H1 (cell line): ENCODE results near the gene PHF13. TPM values are rescaled to one million over a fixed set of nuclear protein-coding genes. Genes with fewer than 3 reads are reported as not detected.

Source experiments
- CTCF ChIA-PET: fragments of 300-600 bp; sonication (Branson Sonifier 250); formaldehyde crosslinking; loops from one replicate; lab custom pipeline; 2021; ENCODE audit not compliant: partially characterized antibody; lab: Charles Lee
- POLR2A ChIA-PET: fragments of 300-600 bp; sonication (Branson Sonifier 250); formaldehyde crosslinking; loops from one replicate; lab custom pipeline; 2021; ENCODE audit warnings: inconsistent platforms; ENCODE audit not compliant: partially characterized antibody; lab: Charles Lee
- DNase-seq, 2 experiments: peaks; one replicate each; pipeline versions ENCODE4 v3.0.0 to v3.0.0-alpha.2; 2010 to 2022; ENCODE audit warnings: low spot score in 2 of 2, low read depth in 1 of 2, mixed read lengths in 1 of 2
- FAIRE-seq: peaks from 2 replicates; lab custom pipeline; 2011; peaks lifted over from hg19 to GRCh38; lab: Jason Lieb, UNC
- H2AFZ ChIP-seq: 2 replicates; pipeline ENCODE4 v1.8.1; 2012; ENCODE audit warnings: low read length, inconsistent platforms
- H2AK5ac ChIP-seq: 2 replicates; pipeline ENCODE4 v1.6.1; 2013; ENCODE audit warnings: low read depth, low read length
- H2BK120ac ChIP-seq: replicated peaks from 2 replicates; pipeline ENCODE3; 2013; ENCODE audit warnings: low read depth, low read length, inconsistent platforms
- H2BK12ac ChIP-seq: 2 replicates; pipeline ENCODE4 v1.6.1; 2013; ENCODE audit warnings: low read depth, low read length
- H2BK15ac ChIP-seq: 2 replicates; pipeline ENCODE4 v1.6.1; 2013; ENCODE audit warnings: low read length
- H2BK20ac ChIP-seq: 2 replicates; pipeline ENCODE4 v1.6.1; 2013; ENCODE audit warnings: low read length
- H2BK5ac ChIP-seq: 2 replicates; pipeline ENCODE4 v1.6.1; 2013; ENCODE audit warnings: low read depth, low read length
- H3K14ac ChIP-seq: 2 replicates; pipeline ENCODE4 v1.6.1; 2013; ENCODE audit warnings: inconsistent platforms; ENCODE audit not compliant: insufficient read length
- H3K18ac ChIP-seq: 2 replicates; pipeline ENCODE4 v1.6.1; 2013; ENCODE audit warnings: low read length; ENCODE audit errors: extremely low read depth
- H3K23ac ChIP-seq: 2 replicates; pipeline ENCODE4 v1.6.1; 2013; ENCODE audit warnings: inconsistent platforms; ENCODE audit not compliant: insufficient read length
- H3K23me2 ChIP-seq: 2 replicates; pipeline ENCODE4 v1.6.1; 2013; ENCODE audit warnings: low read depth, low read length
- H3K27ac ChIP-seq: 2 replicates; pipeline ENCODE4 v1.6.1; 2011; ENCODE audit warnings: low read depth, low read length, inconsistent platforms
- H3K27me3 ChIP-seq, 4 experiments: replicated peaks in 1 of 4; 1 replicate in 1 of 4; 2 replicates in 3 of 4; pipeline versions ENCODE4 v1.6.1 to v1.8.1; 2011 to 2013; ENCODE audit warnings: low read length in 3 of 4, mild to moderate bottlenecking in 3 of 4, inconsistent platforms in 2 of 4, mixed read lengths in 2 of 4, moderate library complexity in 1 of 4; ENCODE audit not compliant: control insufficient read depth in 3 of 4, insufficient read depth in 3 of 4; ENCODE audit errors: extremely low read depth in 1 of 4
- H3K36me3 ChIP-seq, 4 experiments: 2 replicates each; pipeline versions ENCODE4 v1.6.1 to v1.8.1; 2011 to 2013; ENCODE audit warnings: mild to moderate bottlenecking in 4 of 4, low read length in 3 of 4, moderate library complexity in 2 of 4, control low read depth in 1 of 4, inconsistent platforms in 1 of 4; ENCODE audit not compliant: insufficient read depth in 4 of 4, control insufficient read depth in 2 of 4
- H3K4ac ChIP-seq: replicated peaks from 2 replicates; pipeline ENCODE3; 2013; ENCODE audit warnings: low read length, low read depth, mixed read lengths, inconsistent platforms; ENCODE audit not compliant: insufficient read length
- H3K4me1 ChIP-seq, 4 experiments: replicated peaks in 1 of 4; 1 replicate in 1 of 4; 2 replicates in 3 of 4; pipeline versions ENCODE4 v1.6.1 to v1.8.1; 2011 to 2013; ENCODE audit warnings: low read length in 3 of 4, inconsistent platforms in 2 of 4, mixed read lengths in 1 of 4; ENCODE audit not compliant: insufficient read depth in 4 of 4, control insufficient read depth in 3 of 4
- H3K4me2 ChIP-seq, 2 experiments: 2 replicates each; pipeline versions ENCODE4 v1.6.1 to v1.8.1; 2011 to 2013; ENCODE audit warnings: low read depth in 2 of 2, low read length in 2 of 2, control low read depth in 1 of 2, inconsistent platforms in 1 of 2, mild to moderate bottlenecking in 1 of 2; ENCODE audit not compliant: insufficient read depth in 1 of 2
- H3K4me3 ChIP-seq, 4 experiments: fragments of 200-600, 300-600 bp in 1 of 4; sonication (generic), shearing (Covaris generic), sonication (Bioruptor Twin) in 1 of 4; 2 replicates each; pipeline versions ENCODE4 v1.5.1 to v1.8.1; 2011 to 2016; ENCODE audit warnings: low read length in 4 of 4, low read depth in 3 of 4, control low read depth in 2 of 4, inconsistent platforms in 2 of 4, mild to moderate bottlenecking in 2 of 4, mixed read lengths in 1 of 4, moderate library complexity in 1 of 4; ENCODE audit not compliant: insufficient read depth in 2 of 4; ENCODE audit errors: extremely low read depth in 1 of 4
- H3K56ac ChIP-seq: replicated peaks from 2 replicates; pipeline ENCODE3; 2013; ENCODE audit warnings: low read depth, mild to moderate bottlenecking, mixed read lengths, low read length, inconsistent platforms; ENCODE audit not compliant: insufficient read length
- H3K79me1 ChIP-seq: 2 replicates; pipeline ENCODE4 v1.6.1; 2013; ENCODE audit warnings: low read depth, low read length, control low read depth
- H3K79me2 ChIP-seq, 2 experiments: 2 replicates each; pipeline versions ENCODE4 v1.6.1 to v1.8.1; 2012 to 2013; ENCODE audit warnings: low read length in 2 of 2, mild to moderate bottlenecking in 2 of 2, inconsistent platforms in 1 of 2; ENCODE audit not compliant: insufficient read depth in 2 of 2, control insufficient read depth in 1 of 2
- H3K9ac ChIP-seq, 4 experiments: replicated peaks in 1 of 4; 1 replicate in 1 of 4; 2 replicates in 3 of 4; pipeline versions ENCODE4 v1.6.1 to v1.8.1; 2011 to 2013; ENCODE audit warnings: low read depth in 3 of 4, low read length in 3 of 4, control low read depth in 2 of 4, mild to moderate bottlenecking in 2 of 4, moderate library complexity in 2 of 4, inconsistent platforms in 1 of 4; ENCODE audit errors: extremely low read depth in 1 of 4
- H3K9me3 ChIP-seq, 2 experiments: 2 replicates each; pipeline versions ENCODE4 v1.6.1 to v1.8.1; 2012 to 2013; ENCODE audit warnings: mild to moderate bottlenecking in 2 of 2, moderate library complexity in 2 of 2, control low read depth in 1 of 2, inconsistent platforms in 1 of 2, low read depth in 1 of 2, low read length in 1 of 2, mixed read lengths in 1 of 2; ENCODE audit not compliant: insufficient read depth in 2 of 2
- H4K20me1 ChIP-seq, 2 experiments: replicated peaks in 1 of 2; 2 replicates each; pipeline versions ENCODE3 to v1.8.1; 2011 to 2013; ENCODE audit warnings: inconsistent platforms in 2 of 2, low read length in 2 of 2, mild to moderate bottlenecking in 1 of 2; ENCODE audit not compliant: insufficient read depth in 2 of 2, control insufficient read depth in 1 of 2
- H4K5ac ChIP-seq: 2 replicates; pipeline ENCODE4 v1.6.1; 2013; ENCODE audit warnings: low read length, low read depth, mixed read lengths, inconsistent platforms; ENCODE audit not compliant: insufficient read length
- H4K8ac ChIP-seq: 2 replicates; pipeline ENCODE4 v1.8.0; 2013; ENCODE audit warnings: mild to moderate bottlenecking, moderate library complexity, low read length, inconsistent platforms; ENCODE audit not compliant: insufficient read depth; ENCODE audit errors: extremely low read depth
- H4K91ac ChIP-seq: replicated peaks from 2 replicates; pipeline ENCODE3; 2013; ENCODE audit warnings: low read length, mixed read lengths, inconsistent platforms; ENCODE audit not compliant: insufficient read length
- CEBPB ChIP-seq: IDR thresholded peaks from 2 replicates; pipeline ENCODE4 v1.6.1; 2012; ENCODE audit warnings: low read depth, low read length
- KDM4A ChIP-seq: IDR thresholded peaks from one replicate; pipeline ENCODE4 v1.7.1; 2012; ENCODE audit warnings: low read depth, mild to moderate bottlenecking, moderate library complexity, low read length, inconsistent platforms; ENCODE audit not compliant: severe bottlenecking
- KDM5A ChIP-seq: fragments of 200-600 bp; IDR thresholded peaks from 2 replicates; pipeline ENCODE4 v1.7.1; 2012; ENCODE audit warnings: mild to moderate bottlenecking, low read length, inconsistent platforms, mixed read lengths
- WGBS, 2 experiments: shearing (Covaris generic) in 1 of 2; methylation state at CpG; one replicate each; pipeline versions ENCODE4 v1.1.6 to v1.1.7; 2013 to 2015; ENCODE audit warnings: low lambda C conversion rate in 2 of 2, mixed read lengths in 2 of 2, inconsistent platforms in 1 of 2, low coverage in 1 of 2, missing lambda C conversion rate in 1 of 2; ENCODE audit not compliant: insufficient replicate concordance in 2 of 2, insufficient coverage in 1 of 2, insufficient read length in 1 of 2; ENCODE audit errors: extremely low coverage in 1 of 2, missing lambda C conversion rate in 1 of 2; 5-methylcytosine and 5-hydroxymethylcytosine counted together
- polyA plus RNA-seq, 7 experiments: library from polyadenylated mRNA; depleted of rRNA in 3 of 7; stranded (reverse) in 5 of 7; unstranded in 2 of 7; fragments of >200 nt in 5 of 7; fragments of 200-250 nt in 2 of 7; gene quantifications; 1 replicate in 5 of 7; 2 replicates in 1 of 7; 4 replicates in 1 of 7; pipeline versions ENCODE4 v1.2.1 to v1.2.3, GENCODE V29; 2011 to 2013; ENCODE audit warnings: missing spikeins in 2 of 7, mixed read lengths in 2 of 7
- total RNA-seq: library from RNA; stranded (reverse); fragmentation: NEBNext Ultra II Directional; extraction: Animal tissue kit (Norgen Biotek cat#: 25700); gene quantifications from 2 replicates; pipeline ENCODE4 v1.2.1, GENCODE V29; 2021
- TF ChIP-seq, protein P1 (sequence below), 3 experiments: IDR thresholded peaks; 1 replicate in 2 of 3; 2 replicates in 1 of 3; pipeline versions ENCODE4 v1.5.1 to v1.6.1; 2011; ENCODE audit warnings: low read length in 3 of 3, mild to moderate bottlenecking in 3 of 3, inconsistent platforms in 2 of 3, low read depth in 1 of 3, moderate library complexity in 1 of 3; ENCODE audit not compliant: insufficient read depth in 1 of 3; ENCODE audit errors: control extremely low read depth in 1 of 3

PHF13 gene
- total and polyA plus RNA-seq, 2 of the 8 experiments (the other 6 are each of a cell fraction or from before 2014, with no cell fraction given) = 11.7 to 39.6 TPM

DNA sequence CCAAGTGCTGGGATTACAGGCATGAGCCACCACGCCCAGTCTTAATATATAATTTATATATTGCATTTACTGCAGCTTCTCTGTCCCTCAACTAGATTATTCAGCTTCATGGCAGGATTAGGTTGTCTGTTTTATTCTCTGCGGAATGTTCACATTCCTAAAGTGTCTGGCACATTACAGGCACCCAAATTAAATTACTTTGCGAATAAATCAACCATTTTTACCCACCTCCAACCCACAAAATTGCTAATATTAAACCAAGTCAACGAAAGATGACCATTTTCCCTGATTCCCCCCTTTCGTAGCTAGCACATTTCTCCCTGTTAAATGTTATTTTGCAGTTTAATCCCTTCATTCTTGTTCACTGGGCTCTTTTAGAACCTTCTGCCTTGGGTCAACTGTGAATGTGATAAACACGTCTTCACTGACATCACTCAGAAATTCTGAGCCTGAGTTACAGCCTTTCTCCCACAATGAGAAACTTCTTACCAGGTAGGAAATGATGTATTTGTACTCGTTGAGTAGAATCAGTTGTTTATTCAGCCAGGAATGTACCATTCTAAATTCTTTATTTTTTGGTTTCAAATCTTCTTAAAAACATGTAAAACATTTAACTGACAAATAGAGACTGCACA, 47.0 kb downstream of the PHF13 start:
- no peak for FAIRE-seq
- Histone ChIP-seq H3K79me2 (peaks cover 0 to 18% of the 10 kb centered on the region in 2 experiments; a peak in 1 of 4 replicates), H2BK5ac (no peak overlapping the region)
- TF ChIP-seq CEBPB (no peak), KDM4A (no peak), KDM5A (no peak)
- TF ChIP-seq, protein P1, sequence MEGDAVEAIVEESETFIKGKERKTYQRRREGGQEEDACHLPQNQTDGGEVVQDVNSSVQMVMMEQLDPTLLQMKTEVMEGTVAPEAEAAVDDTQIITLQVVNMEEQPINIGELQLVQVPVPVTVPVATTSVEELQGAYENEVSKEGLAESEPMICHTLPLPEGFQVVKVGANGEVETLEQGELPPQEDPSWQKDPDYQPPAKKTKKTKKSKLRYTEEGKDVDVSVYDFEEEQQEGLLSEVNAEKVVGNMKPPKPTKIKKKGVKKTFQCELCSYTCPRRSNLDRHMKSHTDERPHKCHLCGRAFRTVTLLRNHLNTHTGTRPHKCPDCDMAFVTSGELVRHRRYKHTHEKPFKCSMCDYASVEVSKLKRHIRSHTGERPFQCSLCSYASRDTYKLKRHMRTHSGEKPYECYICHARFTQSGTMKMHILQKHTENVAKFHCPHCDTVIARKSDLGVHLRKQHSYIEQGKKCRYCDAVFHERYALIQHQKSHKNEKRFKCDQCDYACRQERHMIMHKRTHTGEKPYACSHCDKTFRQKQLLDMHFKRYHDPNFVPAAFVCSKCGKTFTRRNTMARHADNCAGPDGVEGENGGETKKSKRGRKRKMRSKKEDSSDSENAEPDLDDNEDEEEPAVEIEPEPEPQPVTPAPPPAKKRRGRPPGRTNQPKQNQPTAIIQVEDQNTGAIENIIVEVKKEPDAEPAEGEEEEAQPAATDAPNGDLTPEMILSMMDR (IDR thresholded peaks at IDR 0.05; ENCODE audit: control extremely low read depth in 1 of 3, insufficient read depth in 1 of 3, low read depth in 1 of 3, low read length in 3 of 3) = no peak

More for the DNA sequence above, 47.0 kb downstream of the PHF13 start:
- 90 to 100% methylated on average over 1 to 7 of the region's 7 CpGs for WGBS, 2 experiments
- Histone ChIP-seq H4K20me1 (peaks cover 0 to 10% of the 10 kb centered on the region in 2 experiments), H4K91ac (no peak overlapping the region), H3K23ac (no peak overlapping the region), H3K18ac (no peak overlapping the region), H3K56ac (no peak overlapping the region), H2AFZ (no peak overlapping the region), H2AK5ac (no peak overlapping the region), H3K23me2 (peaks cover 2% of the 10 kb centered on the region; the same call in 1 of the 2 replicates), H2BK120ac (no peak overlapping the region), H4K5ac (no peak overlapping the region), H3K79me1 (no peaks in the 10 kb centered on the region; the same call in none of the 2 replicates), H3K4me3 (no peak overlapping the region), H2BK20ac (no peak overlapping the region), H3K4me2 (no peak overlapping the region), H2BK12ac (no peak overlapping the region), H3K14ac (no peak overlapping the region), H4K8ac (no peak overlapping the region), H3K9ac (no peak overlapping the region), H3K4me1 (no peaks in the 10 kb centered on the region), H3K4ac (no peak overlapping the region), H3K9me3 (peaks cover 0 to 2% of the 10 kb centered on the region in 2 experiments; a peak in 1 of 4 replicates), H3K27me3 (no peaks in the 10 kb centered on the region), H3K36me3 (peaks cover 0 to 10% (median 2%) of the 10 kb centered on the region in 4 experiments; a peak in 5 of 8 replicates), H3K27ac (no peak overlapping the region), H2BK15ac (no peak overlapping the region)
- CTCF ChIA-PET = interaction anchor here (0.7 to 5.9 kb wide), 3 partner anchors 9 to 216 kb away, joined by 3 to 31 read pairs (median 4); no protein-coding TSS in a partner anchor
- POLR2A ChIA-PET = no interaction called here
- DNase-seq = no peak
